NCI-H128 (cell line): Measurements from ENCODE around the gene TCF7L2.

Experiments used
- DNase-seq: peaks from one replicate; lab custom pipeline; 2025; ENCODE audit not compliant: unreplicated experiment; lab: John Stamatoyannopoulos, UW

Gene TCF7L2

GRCh38 chr10:113020838-113021237, 70.8 kb downstream of the TCF7L2 start:
- DNase-seq: no peak

DNA sequence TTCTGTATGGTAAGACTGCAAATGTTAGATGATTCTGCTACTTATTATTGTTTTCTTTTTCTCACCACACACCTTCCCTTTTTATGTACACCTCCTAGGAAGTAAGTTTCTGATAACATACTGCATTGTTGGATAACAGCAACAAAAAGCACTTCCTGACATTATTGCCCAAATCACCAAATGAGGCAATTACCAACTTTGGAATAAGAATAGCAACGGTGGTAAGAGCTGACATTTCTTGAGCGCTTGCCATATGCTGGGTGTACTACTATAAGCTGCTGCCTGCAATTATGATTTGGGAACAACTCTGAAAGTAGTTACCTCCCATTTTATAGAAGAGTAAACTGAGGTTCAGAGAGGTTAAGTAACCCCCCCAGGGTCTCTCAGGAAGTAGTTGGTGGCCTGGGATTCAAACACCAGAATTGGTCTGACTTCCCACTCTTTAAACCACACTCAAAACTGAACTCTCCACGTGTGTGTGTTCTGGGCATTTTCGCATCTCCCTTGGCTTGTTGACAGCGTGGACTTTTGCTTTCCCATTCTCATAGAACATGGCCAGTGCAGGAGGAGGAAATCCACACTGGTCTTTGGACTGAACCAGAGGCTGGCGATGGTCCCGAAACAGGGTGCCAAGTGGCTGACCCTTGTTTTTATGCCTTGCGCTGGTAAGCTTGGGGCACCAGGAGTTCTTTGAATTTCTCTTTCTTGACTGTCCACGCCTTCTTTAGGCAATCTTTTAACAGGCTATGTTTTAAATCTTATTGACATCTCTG, 71.4 kb downstream of the TCF7L2 start:
- DNase-seq: no peak

DNA sequence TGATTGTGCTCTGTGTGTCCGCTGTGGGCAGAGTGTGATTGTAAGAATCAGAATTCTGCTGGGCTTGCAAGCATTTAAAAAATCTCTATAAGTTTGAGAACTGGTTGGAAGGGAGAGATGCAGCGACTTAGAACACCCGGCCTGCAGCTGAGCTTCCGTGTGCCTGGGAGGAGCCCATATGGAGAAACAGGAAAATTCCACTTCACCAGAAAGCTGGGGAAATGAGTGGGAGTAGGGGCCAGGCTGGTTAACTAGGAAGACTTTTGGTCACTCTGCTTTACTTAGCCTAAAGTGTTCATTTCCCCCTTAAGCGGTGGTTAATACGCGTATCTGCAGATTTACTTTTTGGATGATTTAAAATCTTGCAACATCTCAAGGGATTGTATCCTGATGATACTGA, 72.2 kb downstream of the TCF7L2 start:
- DNase-seq: no peak

GRCh38 chr10:113023017-113023416, 73.0 kb downstream of the TCF7L2 start:
- DNase-seq: no peak

DNA sequence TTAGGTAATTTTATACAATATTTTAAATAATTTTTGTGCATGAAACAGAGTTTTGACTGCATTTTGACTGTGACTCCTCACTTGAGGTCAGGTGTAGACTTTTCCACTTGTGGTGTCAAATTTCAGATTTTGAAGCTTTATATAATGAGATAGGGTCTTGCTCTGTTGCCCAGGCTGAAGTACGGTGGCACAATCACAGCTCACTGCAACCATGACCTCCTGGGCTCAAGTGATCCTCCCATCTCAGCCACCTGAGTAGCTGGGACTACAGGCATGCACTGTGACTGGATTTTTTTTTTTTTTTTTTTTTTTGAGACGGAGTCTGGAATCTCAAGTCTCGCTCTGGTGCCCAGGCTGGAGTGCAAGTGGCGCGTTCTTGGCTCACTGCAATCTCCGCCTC, 74.9 kb downstream of the TCF7L2 start:
- no peak for DNase-seq

DNA sequence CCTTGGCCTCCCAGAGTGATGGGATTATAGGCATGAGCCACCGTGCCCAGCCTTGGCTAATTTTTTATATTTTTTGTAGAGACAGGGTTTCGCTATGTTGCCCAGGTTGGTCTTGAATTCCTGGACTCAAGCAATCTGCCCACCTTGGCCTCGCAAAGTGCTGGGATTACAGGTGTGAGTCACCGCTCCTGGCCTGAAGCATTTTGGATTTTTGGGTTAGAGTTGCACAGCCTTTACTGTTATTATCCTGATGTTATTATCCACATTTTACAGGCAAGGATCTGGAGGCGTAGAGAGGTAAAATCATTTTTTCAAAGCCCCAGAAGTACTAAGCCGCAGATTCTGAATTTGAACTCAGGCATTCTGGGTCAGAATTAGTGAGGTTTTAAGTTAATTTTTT, 75.4 kb downstream of the TCF7L2 start:
- no peak for DNase-seq

DNA sequence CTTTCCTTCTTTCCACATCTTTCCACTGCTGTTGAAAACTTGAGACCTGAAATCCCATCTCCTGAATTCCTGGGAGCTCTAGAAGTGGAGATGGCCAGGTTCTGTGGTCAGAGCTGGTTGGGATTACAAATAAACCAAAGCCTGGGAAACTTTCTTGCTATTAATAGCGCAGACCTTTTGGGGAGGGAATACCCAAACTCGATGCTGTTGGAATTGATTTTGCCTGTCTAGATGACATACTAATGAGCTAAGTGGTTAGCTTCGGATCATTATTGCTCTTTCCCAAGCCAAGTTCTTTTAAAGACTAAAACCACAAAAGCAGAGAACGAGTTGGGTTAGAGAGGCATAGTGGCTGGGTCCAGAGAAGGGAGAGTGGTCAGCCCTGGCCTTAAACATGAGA, 76.6 kb downstream of the TCF7L2 start:
- DNase-seq: no peak

GRCh38 chr10:113027230-113027573, 77.2 kb downstream of the TCF7L2 start:
- DNase-seq: no peak

- no peak for DNase-seq
Observed at GRCh38 chr10:113027574-113028455, 77.8 kb downstream of the TCF7L2 start.

DNA sequence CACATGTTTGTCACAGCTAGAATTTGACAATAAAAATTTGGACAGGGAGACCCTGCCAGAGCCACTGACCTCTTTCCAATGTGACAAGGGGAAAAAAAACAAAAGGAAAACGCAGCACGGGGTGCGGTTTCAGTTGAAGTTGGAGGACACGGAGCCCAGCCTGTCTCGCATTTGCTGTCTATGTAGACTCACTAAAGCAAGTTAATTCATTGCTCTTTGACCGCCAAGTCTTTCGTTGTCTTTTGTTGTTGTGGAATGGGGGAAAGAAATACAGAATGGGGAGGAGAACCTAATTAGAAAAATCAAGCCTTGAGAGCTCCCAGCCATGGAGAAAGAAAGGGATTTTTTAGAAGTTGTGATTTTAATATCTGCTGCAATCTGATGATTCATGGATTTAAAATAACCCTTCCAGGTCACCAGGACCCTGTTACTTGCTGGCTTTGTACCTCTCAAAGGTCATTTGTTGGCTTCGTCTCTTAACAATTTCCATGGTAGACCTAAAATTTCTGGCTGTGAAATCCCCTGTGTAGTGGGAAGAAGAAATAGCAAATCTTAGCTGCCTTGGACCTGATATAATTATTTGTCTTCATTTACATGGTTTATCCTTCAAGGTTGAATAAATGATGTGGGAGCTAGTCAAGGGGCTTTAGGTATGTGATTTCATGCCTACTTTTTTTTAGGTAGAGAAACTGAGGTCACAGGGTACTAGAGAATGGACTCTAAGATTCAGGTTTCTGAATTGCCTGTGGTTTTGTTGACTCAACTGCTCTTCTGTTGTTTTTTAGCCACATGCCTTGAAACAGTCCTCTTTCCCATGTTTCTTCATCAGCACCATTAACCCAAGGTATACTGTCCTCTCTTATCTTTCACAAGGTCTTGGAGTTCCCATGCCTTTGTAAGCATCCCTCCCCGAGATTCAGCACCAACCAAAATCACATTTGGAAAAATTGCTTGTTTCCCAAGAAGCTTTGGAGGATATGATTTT, 78.7 kb downstream of the TCF7L2 start:
- DNase-seq: no peak

DNA sequence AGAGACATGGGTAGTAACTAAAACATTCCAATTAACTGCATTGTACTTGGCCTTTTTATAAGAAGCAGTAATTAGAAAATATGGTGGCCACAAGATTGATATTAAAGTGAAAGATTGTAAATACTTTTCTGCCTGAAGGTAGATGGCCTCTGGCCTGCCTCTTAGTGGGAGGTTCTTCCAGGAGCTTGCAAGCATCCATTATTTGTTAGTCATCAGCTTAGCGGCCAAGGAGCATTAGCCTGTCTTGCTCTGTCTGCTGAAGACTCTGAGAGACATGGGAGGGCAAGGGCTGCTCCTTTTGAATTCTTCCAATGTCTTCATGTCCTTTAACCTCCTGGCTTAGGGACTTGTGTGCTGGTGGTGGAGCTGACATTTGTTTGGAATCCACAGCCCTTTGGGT, 80.4 kb downstream of the TCF7L2 start:
- no peak for DNase-seq

- no peak for DNase-seq
Observed at GRCh38 chr10:113031147-113031546, 81.1 kb downstream of the TCF7L2 start.

DNA sequence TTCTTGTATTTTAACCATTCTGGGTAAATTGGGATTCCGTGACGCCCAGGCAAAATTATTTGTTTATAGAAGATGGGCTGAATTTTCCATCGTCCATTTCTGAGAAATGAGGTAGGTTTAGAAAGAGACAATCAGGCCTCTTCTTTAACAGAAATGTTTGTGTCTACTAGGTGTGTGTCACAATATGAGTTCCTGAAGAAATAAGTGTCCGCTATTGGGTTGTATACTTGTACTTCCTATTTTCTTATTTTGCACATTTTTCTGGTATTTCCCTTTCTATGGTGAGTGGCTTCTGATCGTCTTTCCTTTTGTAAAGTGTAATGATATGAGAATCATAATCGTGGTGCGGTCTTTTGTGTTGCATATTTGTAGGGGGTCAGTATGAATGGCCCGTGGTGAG, 83.9 kb downstream of the TCF7L2 start:
- no peak for DNase-seq

GRCh38 chr10:113035732-113036312, 85.8 kb downstream of the TCF7L2 start:
- no peak for DNase-seq

DNA sequence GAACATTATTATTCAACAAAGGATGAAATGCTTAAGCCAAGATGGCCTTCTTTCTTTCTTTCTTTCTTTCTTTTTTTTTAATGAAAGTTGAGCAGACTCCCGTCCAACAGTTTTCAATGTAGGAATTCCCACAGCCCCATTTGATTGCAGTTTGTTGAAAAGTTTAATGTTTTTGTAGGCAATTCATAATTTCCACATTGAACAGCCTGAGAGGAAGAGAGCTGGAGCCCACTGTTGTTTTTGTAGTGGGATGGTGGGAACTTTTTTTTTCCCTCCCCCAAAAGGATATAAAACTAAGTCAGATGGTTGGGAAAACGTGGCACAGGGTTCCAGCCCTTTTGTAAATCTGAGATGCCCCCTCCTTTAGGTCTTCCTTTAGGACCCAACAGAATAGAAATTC, 86.6 kb downstream of the TCF7L2 start:
- no peak for DNase-seq

GRCh38 chr10:113037218-113037617, 87.2 kb downstream of the TCF7L2 start:
- no peak for DNase-seq

GRCh38 chr10:113038183-113038582, 88.1 kb downstream of the TCF7L2 start:
- DNase-seq: no peak

DNA sequence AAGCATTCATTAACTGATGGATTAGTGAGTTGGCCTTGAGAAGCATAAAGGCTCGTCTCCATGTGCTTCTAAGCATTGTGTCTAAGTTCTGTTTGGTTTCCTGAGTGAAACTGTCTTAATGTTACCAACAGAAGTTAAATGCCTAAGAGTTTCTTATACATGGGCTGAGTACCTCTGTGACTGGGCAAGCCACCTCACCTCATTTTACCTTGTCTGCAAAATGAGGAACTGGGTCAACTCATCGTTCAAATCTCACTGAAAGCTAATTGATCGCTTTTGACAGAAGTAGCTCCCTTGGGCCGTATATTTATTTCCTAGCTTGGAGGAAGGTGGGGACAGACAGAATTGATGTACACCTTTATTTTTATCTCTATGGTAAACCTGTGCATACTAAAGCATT, 88.9 kb downstream of the TCF7L2 start:
- no peak for DNase-seq

DNA sequence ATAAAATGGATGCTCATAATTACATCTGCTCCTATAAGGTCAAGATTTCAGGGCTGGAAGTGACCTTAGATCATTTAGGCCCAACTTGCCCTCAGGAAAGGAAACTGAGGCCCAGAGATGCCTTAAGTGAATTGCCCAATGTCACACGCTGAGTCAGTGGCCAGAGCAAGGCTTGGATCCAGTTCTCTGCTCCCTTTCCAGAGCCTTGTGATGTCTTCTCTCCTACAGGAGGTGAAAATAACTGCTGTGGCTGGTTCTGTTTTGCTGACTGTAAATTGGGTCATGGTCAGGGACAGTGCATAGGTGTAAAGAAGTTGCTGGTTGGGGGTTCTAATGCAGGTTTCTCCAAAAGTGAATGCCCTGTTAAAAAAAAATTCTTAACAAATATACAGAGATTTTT, 91.3 kb downstream of the TCF7L2 start:
- DNase-seq: no peak

- no peak for DNase-seq
Observed at GRCh38 chr10:113041841-113042750, 92.0 kb downstream of the TCF7L2 start.
